Testis (tissue), 2 donors: ENCODE results near the gene PRPH2.

Experiments
- CTCF ChIP-seq, 3 experiments: fragments of 450-650 bp in 2 of 3; fragments of 200-600 bp in 1 of 3; sonication (generic) in 1 of 3; IDR thresholded peaks; one replicate each; pipeline ENCODE4 v1.5.1; 2016 to 2019; ENCODE audit warnings: antibody characterized with exemption in 3 of 3, mild to moderate bottlenecking in 2 of 3, moderate library complexity in 1 of 3
- POLR2A ChIP-seq: fragments of 450-650 bp; IDR thresholded peaks from one replicate; pipeline ENCODE4 v1.6.1; 2017; ENCODE audit warnings: antibody characterized with exemption, mild to moderate bottlenecking, moderate library complexity

DNA sequence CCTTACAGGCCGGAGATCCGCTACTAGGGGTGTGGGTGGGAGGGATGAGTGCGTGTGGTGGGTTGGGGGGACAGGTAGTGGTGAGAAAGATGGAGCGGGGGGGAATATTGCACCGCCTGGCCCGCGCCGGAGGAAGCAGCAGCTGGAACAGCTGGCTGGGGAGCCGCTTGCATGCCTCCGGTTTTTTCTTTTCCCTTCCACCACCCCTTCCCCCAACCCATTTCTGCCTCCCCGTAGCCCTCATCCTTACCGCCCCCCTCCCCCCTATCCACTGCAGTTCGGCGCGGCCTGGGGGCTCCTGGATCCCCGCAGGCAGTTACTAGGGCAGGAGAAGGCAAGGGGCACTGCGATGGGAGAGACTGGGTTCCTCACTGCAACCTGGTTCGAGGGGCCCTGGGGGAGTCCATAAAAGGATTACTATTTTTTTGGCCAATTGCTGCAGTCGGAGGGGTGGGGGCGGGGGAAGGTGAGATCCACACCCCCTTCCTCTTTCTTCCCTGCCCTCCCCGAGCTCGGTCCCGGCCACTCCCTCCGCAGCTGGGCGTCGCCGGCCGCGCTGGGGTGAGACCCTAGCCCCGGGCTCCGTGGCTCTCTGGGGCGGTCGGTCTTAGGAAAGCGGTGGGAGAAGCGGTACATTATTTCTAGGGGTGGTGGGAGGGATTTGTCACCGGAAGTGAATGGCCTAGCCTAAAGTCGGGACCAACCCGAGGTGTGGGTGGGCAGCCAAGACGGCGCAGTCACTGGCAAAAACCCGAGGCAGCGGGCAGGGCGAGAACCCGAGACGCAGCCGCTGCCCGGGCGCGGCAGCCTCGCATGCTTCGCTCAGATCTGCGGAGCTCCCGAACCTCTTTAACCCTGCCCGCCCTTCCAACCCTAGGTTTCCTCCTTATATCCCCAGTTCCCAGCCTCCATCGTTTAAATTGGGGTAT, 24.3 kb upstream of the PRPH2 start:
- no peak for TF ChIP-seq CTCF (IDR thresholded peaks at IDR 0.05)
- peak; percentile 16 for TF ChIP-seq POLR2A
